NCI-H187 (cell line): Measurements from ENCODE around the gene FLAD1.
"Not testable (repeated sequence)": the region's sequence is repeated elsewhere in the genome, so short reads cannot be mapped to it uniquely, and the experiment has no call there.

Experiments
- DNase-seq, 2 experiments: peaks; one replicate each; lab custom pipeline; 2025; lab: John Stamatoyannopoulos, UW

FLAD1 gene

GRCh38 chr1:154969246-154969645 lies 13.9 kb upstream of the FLAD1 start:
- DNase-seq = no peak

DNA sequence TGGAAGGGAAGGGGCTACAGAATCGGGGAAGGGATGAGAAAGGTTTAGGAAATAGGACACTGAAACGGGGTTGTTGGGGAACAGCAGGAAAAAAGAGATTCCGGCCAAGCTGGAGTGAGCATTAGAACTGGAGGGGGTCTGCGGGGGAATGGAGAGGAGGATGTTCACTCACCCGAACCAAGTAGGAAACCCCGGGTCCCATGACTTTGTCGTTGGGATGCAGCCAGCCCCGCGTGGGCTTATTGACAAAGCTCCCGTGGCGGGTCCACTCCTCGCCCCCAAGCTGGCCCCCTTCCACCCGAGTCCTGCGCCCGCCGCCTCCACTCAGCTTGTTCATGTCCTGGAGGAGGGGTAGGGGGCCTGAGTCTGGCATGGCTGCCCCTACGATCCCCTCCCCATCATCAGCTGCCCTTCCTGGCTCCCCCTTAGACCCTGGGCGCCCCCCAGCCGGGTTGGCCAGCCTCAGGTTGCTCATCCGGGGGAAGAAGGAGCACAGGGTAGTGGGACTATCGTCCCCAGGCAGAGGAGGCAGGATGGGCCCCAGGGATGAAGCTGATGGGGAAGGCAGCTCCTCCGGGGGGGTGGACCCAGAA lies 13.2 kb upstream of the FLAD1 start:
- DNase-seq = no peak

DNA sequence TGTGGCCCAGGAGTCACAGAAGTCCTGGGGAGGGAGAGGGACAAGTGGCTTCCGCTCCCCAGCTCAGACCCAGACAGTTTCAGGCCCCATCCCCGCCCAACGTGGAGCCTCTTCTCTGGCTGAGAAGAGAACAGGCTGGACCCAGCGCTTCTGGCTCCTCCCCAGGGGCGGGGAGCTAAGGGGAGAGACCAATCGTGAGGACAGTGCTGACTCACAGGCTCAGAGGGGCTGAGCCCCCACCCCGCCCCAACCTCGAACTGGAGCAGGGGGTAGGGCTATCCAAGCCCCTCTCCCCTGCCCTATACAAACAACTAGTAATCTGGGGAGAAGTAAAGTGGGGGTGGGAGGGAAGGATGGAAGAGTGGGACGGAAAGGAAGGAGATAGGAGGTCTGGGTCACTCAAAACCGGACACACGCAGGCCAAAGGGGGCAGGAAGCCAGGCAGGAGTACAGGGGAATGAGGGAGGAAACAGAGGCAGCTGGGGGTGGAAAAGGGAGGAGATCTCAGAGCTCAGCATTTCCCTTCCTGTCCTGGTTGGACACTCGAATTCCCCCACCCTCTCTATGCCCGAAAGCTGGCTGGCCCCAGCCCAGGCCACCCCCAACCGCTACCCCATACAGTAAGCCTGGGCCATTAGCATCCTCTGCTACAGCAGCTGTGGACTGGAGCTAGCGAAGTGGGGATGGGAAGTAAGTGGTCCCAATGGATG lies 12.4 kb upstream of the FLAD1 start, which contains the start of gene SHC1:
SHC1 (minus strand) TSS at position 117 of the 710 bp plus-strand sequence. CDS start 221 bp downstream, outside the sequence.
- no peak for DNase-seq

- DNase-seq = no peak
Observed at GRCh38 chr1:154971341-154971998, 11.7 kb upstream of the FLAD1 start.

GRCh38 chr1:154972213-154972516 lies 11.0 kb upstream of the FLAD1 start:
- no peak for DNase-seq

DNA sequence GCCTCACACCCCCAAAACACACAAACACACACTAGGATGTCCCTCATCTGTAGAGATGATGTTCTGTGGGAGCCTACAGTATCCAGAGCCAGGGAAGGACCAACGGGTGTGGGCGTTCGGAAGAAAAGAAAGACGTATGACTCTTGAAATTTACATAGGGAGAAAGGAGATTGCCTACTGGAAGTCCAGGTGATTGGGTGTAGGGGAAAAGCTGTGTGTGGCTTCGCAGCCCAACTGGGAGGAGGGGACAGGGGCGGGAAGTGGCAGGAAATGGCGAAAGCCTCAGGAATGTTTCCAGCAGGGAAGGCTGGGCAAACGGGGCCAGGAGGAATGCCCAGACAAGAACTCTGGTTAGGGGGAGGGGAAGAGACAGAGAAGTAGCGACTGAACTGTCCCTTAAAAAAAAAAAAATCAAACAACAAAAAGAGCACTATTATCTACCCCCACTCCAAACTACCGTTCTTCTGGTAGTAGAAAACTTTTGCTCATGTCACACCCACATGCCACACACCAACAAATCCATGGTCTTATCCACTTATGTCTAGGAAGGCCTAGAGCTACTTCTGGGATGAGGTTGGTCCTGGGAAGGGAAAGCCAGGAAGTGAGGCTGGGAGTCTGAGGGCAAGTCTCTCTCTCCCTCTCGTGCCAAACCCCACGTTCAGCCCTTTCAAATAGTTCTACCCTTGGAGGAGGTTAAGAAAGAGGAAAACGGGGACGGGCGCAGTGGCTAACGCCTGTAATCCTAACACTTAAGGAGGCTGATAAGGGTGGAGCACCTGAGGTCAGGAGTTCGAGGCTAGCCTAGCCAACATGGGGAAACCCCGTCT lies 10.4 kb upstream of the FLAD1 start:
- no peak for DNase-seq

DNA sequence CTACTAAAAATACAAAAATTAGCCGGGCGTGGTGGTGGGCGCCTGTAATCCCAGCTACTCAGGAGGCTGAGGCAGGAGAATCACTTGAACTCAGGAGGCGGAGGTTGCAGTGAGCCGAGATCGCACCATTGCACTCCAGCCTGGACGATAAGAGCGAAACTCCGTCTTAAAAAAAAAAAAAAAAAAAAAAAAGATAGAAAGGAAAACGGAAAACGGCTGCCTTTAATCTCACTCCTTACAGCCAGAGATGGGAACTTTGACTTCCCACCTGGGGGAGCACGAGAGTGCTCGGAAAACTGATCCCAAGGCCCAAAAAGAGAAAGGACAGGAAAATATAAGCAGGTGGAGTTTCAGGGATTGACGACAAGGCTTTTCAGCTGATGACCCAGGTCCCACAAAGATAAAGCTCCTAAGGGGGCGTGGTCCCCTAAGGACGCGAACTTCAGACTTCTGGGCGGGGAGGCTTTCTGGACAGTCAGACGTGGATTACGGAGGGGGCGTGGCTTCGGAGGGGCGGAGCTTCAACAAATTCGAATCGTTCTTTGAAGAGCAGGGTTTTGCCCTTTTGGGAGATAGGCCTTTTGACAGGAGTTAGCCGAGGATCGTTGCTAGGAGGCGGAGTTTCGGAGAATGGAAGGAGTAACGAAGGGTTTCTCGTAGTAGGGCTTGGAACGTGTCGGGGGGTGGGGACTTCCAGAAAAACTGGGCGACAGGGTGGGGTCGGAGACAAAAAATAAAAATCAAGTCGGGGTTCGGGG lies 9.6 kb upstream of the FLAD1 start:
- DNase-seq = peak; percentile 95 to 97

DNA sequence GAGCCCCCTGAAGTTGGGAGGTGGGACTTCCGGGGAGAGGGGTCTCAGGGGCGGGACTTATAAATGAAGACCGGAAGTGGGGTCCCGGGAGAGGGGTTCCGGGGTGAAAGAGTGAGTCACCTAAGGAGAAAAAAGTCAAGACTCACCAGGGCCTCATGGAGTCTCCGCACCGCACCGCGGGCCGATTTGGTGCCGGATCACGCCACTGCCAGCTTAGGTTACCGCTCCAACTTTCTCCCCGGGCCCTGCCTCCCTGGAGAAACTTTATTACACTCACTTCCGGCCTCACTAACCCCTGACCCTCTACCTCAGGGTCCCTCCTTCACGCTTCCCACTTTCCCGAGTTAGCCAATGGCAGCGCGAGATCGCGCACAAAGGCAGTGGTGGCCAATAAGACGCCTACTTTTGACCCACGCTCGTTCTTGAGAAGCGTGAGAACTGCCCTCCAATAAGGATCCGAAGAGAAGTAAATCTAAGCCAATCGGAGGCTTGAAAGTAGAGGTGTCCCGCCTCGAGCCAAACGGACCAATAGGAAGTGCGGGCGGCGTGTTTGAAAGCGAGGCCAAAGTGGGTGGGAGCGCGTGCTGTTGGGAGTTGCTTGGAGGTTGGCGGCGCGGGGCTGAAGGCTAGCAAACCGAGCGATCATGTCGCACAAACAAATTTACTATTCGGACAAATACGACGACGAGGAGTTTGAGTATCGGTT lies 8.9 kb upstream of the FLAD1 start, which contains the start of gene CKS1B:
CKS1B (plus strand) TSS at position 580 of the 706 bp plus-strand sequence; CDS start at position 645, 65 bp downstream.
- DNase-seq = peak; percentile 100

DNA sequence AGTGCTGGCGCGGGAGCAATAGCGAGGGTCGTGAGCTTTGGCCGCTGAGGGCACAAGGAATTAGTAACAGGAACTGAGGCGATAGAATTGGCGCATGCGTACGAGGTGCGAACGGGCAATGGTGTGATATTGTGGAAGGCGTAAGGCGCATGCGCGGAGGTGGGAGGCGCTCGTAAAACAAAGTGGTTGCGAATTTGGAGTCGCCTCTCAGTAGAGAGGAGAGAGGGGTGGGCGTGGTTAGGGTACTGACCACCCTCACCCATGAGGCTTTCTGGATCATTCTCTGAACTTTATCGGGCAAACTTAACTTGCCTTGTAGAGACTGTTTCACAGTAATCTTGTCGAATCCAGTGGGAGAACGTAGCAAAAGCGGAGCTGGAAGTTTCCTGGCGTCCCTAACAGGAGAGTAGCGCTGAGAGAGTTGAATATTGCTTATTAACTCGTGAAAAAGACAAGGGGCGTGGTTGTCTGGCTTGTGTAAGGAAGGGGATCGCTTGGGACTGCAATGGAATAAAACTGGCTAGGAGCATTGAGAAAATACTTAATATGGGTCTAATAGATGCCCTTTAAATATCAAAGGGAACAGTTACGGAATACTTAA lies 8.2 kb upstream of the FLAD1 start:
- peak; percentile 98 to 100 for DNase-seq

GRCh38 chr1:154975409-154976059 lies 7.6 kb upstream of the FLAD1 start:
- DNase-seq = peak in 1 of 2 experiments; percentile 63

GRCh38 chr1:154977762-154978161 lies 5.4 kb upstream of the FLAD1 start:
- not testable (repeated sequence) for DNase-seq

DNA sequence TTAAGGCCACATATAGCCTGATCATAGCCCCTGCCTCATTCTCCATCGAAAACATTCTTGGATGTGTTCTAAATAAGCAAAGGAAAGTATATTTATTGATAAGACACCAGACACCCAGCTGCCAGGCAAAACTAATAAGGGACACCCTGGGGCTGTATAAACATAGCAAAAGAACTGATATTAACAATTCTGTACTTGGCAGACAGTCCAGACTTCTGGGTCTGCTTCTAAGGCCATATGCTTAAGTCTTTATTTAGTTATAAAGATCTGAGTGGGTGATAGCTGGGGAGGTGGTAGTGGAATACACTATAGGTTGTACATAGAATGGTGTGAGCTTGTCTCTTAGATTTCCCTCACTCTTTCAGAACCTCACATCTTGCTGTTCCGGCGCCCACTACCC lies 4.8 kb upstream of the FLAD1 start:
- no peak for DNase-seq

DNA sequence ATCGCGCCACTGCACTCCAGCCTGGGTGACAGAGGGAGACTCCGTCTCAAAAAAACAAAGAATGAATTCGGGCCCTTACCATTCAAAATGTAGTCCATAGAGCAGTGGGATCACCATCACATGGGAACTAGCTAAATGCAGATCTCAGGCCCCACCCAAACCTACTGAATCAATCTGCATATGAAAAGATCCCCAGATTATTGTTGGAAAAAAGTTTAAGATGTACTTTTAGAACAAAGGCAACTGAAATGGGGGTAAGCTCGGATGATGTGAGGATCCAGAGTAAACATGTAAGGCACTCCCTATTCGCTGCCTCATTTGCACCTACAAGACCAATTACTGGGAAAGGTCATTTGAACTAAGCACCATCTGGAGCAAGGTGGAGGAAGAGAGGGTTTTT lies 803 bp upstream of the FLAD1 start:
- no peak for DNase-seq

- DNase-seq = no peak
Observed at GRCh38 chr1:154983776-154984466, 777 bp downstream of the FLAD1 start.

DNA sequence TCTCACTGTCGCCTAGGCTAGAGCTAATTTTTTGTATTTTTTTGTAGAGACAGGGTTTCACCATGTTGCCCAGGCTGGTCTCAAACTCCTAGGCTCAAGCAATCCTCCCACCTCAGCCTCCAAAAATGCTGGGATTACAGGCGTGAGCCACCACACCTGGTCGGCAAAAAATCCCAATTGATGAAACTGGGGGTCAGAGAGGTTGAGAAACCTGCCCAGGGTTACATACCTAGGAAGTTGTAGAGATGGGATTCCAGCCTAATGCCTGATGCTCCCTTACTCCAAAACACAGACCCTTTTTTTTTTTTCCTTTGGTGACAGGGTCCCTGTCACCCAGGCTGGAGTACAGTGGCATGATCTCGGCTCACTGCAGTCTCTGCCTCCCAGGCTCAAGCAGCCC lies 3.6 kb downstream of the FLAD1 start:
- not testable (repeated sequence) for DNase-seq

GRCh38 chr1:154987326-154987725 lies 4.2 kb downstream of the FLAD1 start:
- no peak for DNase-seq

- DNase-seq = no peak
Observed at GRCh38 chr1:154988058-154988954, 5.2 kb downstream of the FLAD1 start.

- DNase-seq = no peak
Observed at GRCh38 chr1:154989195-154989860, 6.2 kb downstream of the FLAD1 start.
